ENCODE measurements around the gene TMA7.

GRCh38 chr3:48397767-48398681, 42.0 kb upstream of the TMA7 start:
- no peak for TF ChIP-seq YY1 (IDR thresholded peaks at IDR 0.05)
- TF ChIP-seq CTCF (IDR thresholded peaks at IDR 0.05; ENCODE audit: low read depth, low read length, missing input control): no peak
- no peak for TF ChIP-seq ZBTB33 (IDR thresholded peaks at IDR 0.05)
- no peak for TF ChIP-seq GABPA (IDR thresholded peaks at IDR 0.05 in 1 of 2, conservative IDR thresholded peaks at IDR 0.05 in 1 of 2)
- no peak for TF ChIP-seq MAX (IDR thresholded peaks at IDR 0.05)
- no peak for TF ChIP-seq RAD21 (IDR thresholded peaks at IDR 0.05)
- no peak for TF ChIP-seq JUND (IDR thresholded peaks at IDR 0.05)
- no peak for TF ChIP-seq REST (IDR thresholded peaks at IDR 0.05)
- TF ChIP-seq RXRA (IDR thresholded peaks at IDR 0.05): no peak
- no peak for TF ChIP-seq ATF3 (IDR thresholded peaks at IDR 0.05)
- no peak for TF ChIP-seq HNF4G (IDR thresholded peaks at IDR 0.05)
- TF ChIP-seq EGR1 (IDR thresholded peaks at IDR 0.05; ENCODE audit: low read depth in 2 of 2): no peak
- TF ChIP-seq SP1 (IDR thresholded peaks at IDR 0.05): no peak
- no peak for TF ChIP-seq TAF1 (conservative IDR thresholded peaks at IDR 0.05)

Data from liver (tissue), 3 donors.